K562 (cell line): ENCODE results near the gene ARSA. TPM values are rescaled to one million over a fixed set of nuclear protein-coding genes. Genes with fewer than 3 reads are reported as not detected.

Source experiments
- ATAC-seq: fragments of 200-7000 bp; cut with Tn5 transposase; 3 replicates; pipeline ENCODE4 v1.9.1; 2020; ENCODE audit warnings: moderate library complexity
- BruUV-seq: library from RNA; stranded (reverse); fragments of 400-500 nt; replicated peaks from 2 replicates; lab custom pipeline; 2021; lab: Mats Ljungman, UMichigan
- CTCF ChIA-PET: fragments of 300-600 bp; formaldehyde crosslinking; extraction: SDS; loops from one replicate; lab custom pipeline; 2021; ENCODE audit warnings: low intra/inter-chr PET ratio; lab: Yijun Ruan, JAX
- POLR2A ChIA-PET: fragments of 300-600, 350-650 bp; sonication (Branson Sonifier 250); formaldehyde crosslinking; extraction: SDS; loops from one replicate; lab custom pipeline; 2021; ENCODE audit warnings: antibody characterized with exemption, inconsistent platforms; lab: Yijun Ruan, JAX
- DNase-seq, 4 experiments: peaks; one replicate each; pipeline versions ENCODE4 v3.0.0 to v3.0.0-alpha.2; 2011 to 2018; ENCODE audit warnings: low spot score in 3 of 4, mixed read lengths in 3 of 4; ENCODE audit errors: extremely low read depth in 1 of 4
- FAIRE-seq: peaks from 2 replicates; lab custom pipeline; 2011; peaks lifted over from hg19 to GRCh38; lab: Jason Lieb, UNC
- H2AFZ ChIP-seq: 2 replicates; pipeline ENCODE4 v1.6.0; 2011; ENCODE audit warnings: low read depth, low read length, control low read depth, inconsistent platforms
- H3K27ac ChIP-seq: fragments of 200-600 bp; 3 replicates; pipeline ENCODE4 v1.8.0; 2011; ENCODE audit warnings: low read depth, mild to moderate bottlenecking, control low read depth, inconsistent platforms, low read length, moderate library complexity, mixed read lengths; ENCODE audit errors: extremely low read depth
- H3K27me3 ChIP-seq, 2 experiments: fragments of 300-600 bp in 1 of 2; 2 replicates in 1 of 2; 3 replicates in 1 of 2; pipeline versions ENCODE4 v1.6.0 to v1.8.0; 2011; ENCODE audit warnings: inconsistent platforms in 2 of 2, low read length in 2 of 2, mild to moderate bottlenecking in 1 of 2, mixed read lengths in 1 of 2, moderate library complexity in 1 of 2; ENCODE audit not compliant: control insufficient read depth in 2 of 2, insufficient read depth in 2 of 2
- H3K36me3 ChIP-seq: fragments of 300-600 bp; 3 replicates; pipeline ENCODE4 v1.8.0; 2011; ENCODE audit warnings: mild to moderate bottlenecking, low read length, inconsistent platforms; ENCODE audit not compliant: control insufficient read depth, insufficient read depth
- H3K4me1 ChIP-seq, 2 experiments: fragments of 200-600 bp in 1 of 2; replicated peaks in 1 of 2; 2 replicates in 1 of 2; 3 replicates in 1 of 2; pipeline versions ENCODE4 v1.5.1 to v1.8.0; 2011; ENCODE audit warnings: inconsistent platforms in 2 of 2, low read length in 2 of 2, mild to moderate bottlenecking in 1 of 2, mixed read lengths in 1 of 2, moderate library complexity in 1 of 2; ENCODE audit not compliant: control insufficient read depth in 2 of 2, insufficient read depth in 2 of 2
- H3K4me2 ChIP-seq: 2 replicates; pipeline ENCODE4 v1.6.1; 2011; ENCODE audit warnings: low read length, control low read depth, inconsistent platforms, mixed read lengths; ENCODE audit not compliant: insufficient read depth
- H3K4me3 ChIP-seq: fragments of 200-600 bp; sonication (generic), shearing (Covaris generic); 2 replicates; pipeline ENCODE4 v1.5.1; 2016; ENCODE audit warnings: control low read depth, inconsistent platforms
- H3K79me2 ChIP-seq: fragments of 200-600 bp; 3 replicates; pipeline ENCODE4 v1.8.0; 2011; ENCODE audit warnings: low read length, inconsistent platforms; ENCODE audit not compliant: control insufficient read depth, insufficient read depth
- H3K9ac ChIP-seq, 2 experiments: 2 replicates each; pipeline versions ENCODE4 v1.6.0 to v1.6.1; 2011; ENCODE audit warnings: low read depth in 2 of 2, low read length in 2 of 2, control low read depth in 1 of 2, inconsistent platforms in 1 of 2, mild to moderate bottlenecking in 1 of 2, mixed read lengths in 1 of 2; ENCODE audit not compliant: insufficient read depth in 1 of 2
- H3K9me1 ChIP-seq: one replicate; pipeline ENCODE4 v1.6.0; 2011; ENCODE audit warnings: inconsistent platforms, mild to moderate bottlenecking, low read length, moderate library complexity; ENCODE audit not compliant: control insufficient read depth, insufficient read depth
- H3K9me3 ChIP-seq: replicated peaks from 2 replicates; pipeline ENCODE4 v1.5.1; 2011; ENCODE audit warnings: low read depth, low read length, inconsistent platforms; ENCODE audit not compliant: control insufficient read depth, insufficient read depth
- H4K20me1 ChIP-seq: replicated peaks from 2 replicates; pipeline ENCODE4 v1.6.1; 2011; ENCODE audit warnings: low read length, inconsistent platforms, mixed read lengths; ENCODE audit not compliant: control insufficient read depth, insufficient read depth
- CLOCK ChIP-seq: fragments of 250-450 bp; sonication (Bioruptor Pico); IDR thresholded peaks from 2 replicates; pipeline ENCODE4 v1.4.0; 2020; ENCODE audit warnings: mild to moderate bottlenecking, moderate library complexity, borderline replicate concordance
- CTCF ChIP-seq, 3 experiments: IDR thresholded peaks in 2 of 3; conservative IDR thresholded peaks in 1 of 3; 2 replicates each; pipeline ENCODE4 v1.5.1; 2011 to 2012; ENCODE audit warnings: low read length in 3 of 3, mild to moderate bottlenecking in 3 of 3, control low read depth in 2 of 3, improper control_type of control experiment in 1 of 3, inconsistent platforms in 1 of 3, low read depth in 1 of 3, mixed read lengths in 1 of 3, moderate library complexity in 1 of 3; ENCODE audit not compliant: insufficient read depth in 2 of 3
- ZBTB49 ChIP-seq: sonication (generic); formaldehyde crosslinking; IDR thresholded peaks from 2 replicates; pipeline ENCODE4 v1.8.0; 2022; ENCODE audit warnings: missing genetic modification reagents, mild to moderate bottlenecking, borderline replicate concordance
- WGBS: fragments of 100-300 bp; shearing (Covaris generic); methylation state at CpG from one replicate; pipeline ENCODE4 v1.1.6; 2016; ENCODE audit warnings: low coverage, mixed read lengths; ENCODE audit not compliant: insufficient coverage; ENCODE audit errors: missing lambda C conversion rate; 5-methylcytosine and 5-hydroxymethylcytosine counted together
- in situ Hi-C: fragments of 300-500 bp; cut with MboI; formaldehyde crosslinking; loops from 4 replicates; pipeline ENCODE4 v1.15.0; 2018; ENCODE audit warnings: inconsistent platforms, mixed read lengths
- intact Hi-C: fragments of 100-400 bp; cut with micrococcal nuclease; formaldehyde crosslinking; loops from 2 replicates; pipeline ENCODE4 v1.14.2; 2022
- polyA plus RNA-seq, 8 experiments: library from polyadenylated mRNA; depleted of rRNA in 4 of 8; stranded (reverse) in 5 of 8; unstranded in 3 of 8; fragments of >200 nt; fragmentation: Nextera tagmentation in 2 of 8; fragmentation: Illumina TruSeq in 1 of 8; extraction: Ambion mirVana in 2 of 8; extraction: Trizol in 1 of 8; gene quantifications; 2 replicates each; pipeline versions ENCODE4 v1.2.1 to v1.2.3, GENCODE V29; 2011 to 2014; ENCODE audit warnings: inconsistent platforms in 1 of 8, missing spikeins in 1 of 8
- total RNA-seq, 7 experiments: library from RNA; depleted of rRNA in 6 of 7; stranded (reverse); fragments of >200 nt in 6 of 7; fragmentation: Illumina TruSeq in 2 of 7; extraction: Trizol in 2 of 7; gene quantifications; 2 replicates each; pipeline versions ENCODE4 v1.2.1 to v1.2.3, GENCODE V29; 2011 to 2021; ENCODE audit warnings: low replicate concordance in 1 of 7

The ARSA gene
- total and polyA plus RNA-seq, 9 of the 15 experiments (the other 6 are each of a cell fraction or from before 2014, with no cell fraction given): 0.32 to 10.9 (median 1.8) TPM; not detected in 1

GRCh38 chr22:50606165-50606945, 21.6 kb downstream of the ARSA start:
- peaks cover 27 to 87% of the 10 kb centered on the region in 2 experiments for H3K27me3 ChIP-seq
- no peak overlapping the region for H2AFZ ChIP-seq
- H3K36me3 ChIP-seq: no peaks in the 10 kb centered on the region
- no peaks in the 10 kb centered on the region for H4K20me1 ChIP-seq
- DNase-seq: no peak
- no peaks in the 10 kb centered on the region for H3K9me3 ChIP-seq
- peak; percentile 56 for ATAC-seq
- H3K9ac ChIP-seq: no peak overlapping the region
- no peak overlapping the region for H3K4me3 ChIP-seq
- no peak overlapping the region for H3K27ac ChIP-seq
- peaks cover 0 to 7% of the 10 kb centered on the region in 2 experiments; a peak in 2 of 5 replicates for H3K4me1 ChIP-seq
- WGBS: 1% methylated on average over 11 of the region's 19 CpGs
- no peaks in the 10 kb centered on the region for H3K9me1 ChIP-seq
- H3K79me2 ChIP-seq: no peaks in the 10 kb centered on the region
- intact Hi-C loops: no loop called here
- ChIA-PET POLR2A (interaction anchor here (0.6 to 1.3 kb wide), 5 partner anchors 22 to 416 kb away, joined by 3 to 4 read pairs (median 3); partner anchors contain the start of gene ARSA), CTCF (no interaction called here)
- FAIRE-seq: no peak
- TF ChIP-seq CTCF (IDR thresholded peaks at IDR 0.05 in 2 of 3, conservative IDR thresholded peaks at IDR 0.05 in 1 of 3; ENCODE audit: insufficient read depth in 2 of 3, low read depth in 1 of 3, low read length in 3 of 3) (peak in 1 of 3 experiments; percentile 18; a peak in 1 of 6 replicates), ZBTB49 (no peak), CLOCK (CRISPR knock-in tag) (no peak)
- no peak overlapping the region for H3K4me2 ChIP-seq
- BruUV-seq: no TSS peak
- in situ Hi-C loops: no loop called here
